HepG2 (cell line): ENCODE measurements around the gene NUDT22. TPM values are rescaled to one million over a fixed set of nuclear protein-coding genes. Genes with fewer than 3 reads are reported as not detected.

Source experiments
- ATF1 ChIP-seq: IDR thresholded peaks from 2 replicates; pipeline ENCODE4 v1.6.1; 2016; ENCODE audit warnings: mild to moderate bottlenecking, control low read depth
- CBX2 ChIP-seq, 2 experiments: fragments of 200-600 bp in 1 of 2; sonication (generic); formaldehyde crosslinking in 1 of 2; IDR thresholded peaks; 2 replicates each; pipeline versions ENCODE4 v1.7.0 to v1.8.1; 2018 to 2022; ENCODE audit warnings: low read depth in 2 of 2, low read length in 1 of 2, mild to moderate bottlenecking in 1 of 2, missing genetic modification reagents in 1 of 2
- HOXD1 ChIP-seq: sonication (generic); formaldehyde crosslinking; IDR thresholded peaks from 2 replicates; pipeline ENCODE4 v1.5.0; 2020; ENCODE audit warnings: missing genetic modification reagents
- KDM1A ChIP-seq: IDR thresholded peaks from 2 replicates; pipeline ENCODE4 v1.6.1; 2016; ENCODE audit warnings: missing compliant biosample characterization
- MIER3 ChIP-seq: IDR thresholded peaks from 2 replicates; pipeline ENCODE4 v1.6.1; 2016; ENCODE audit warnings: missing compliant biosample characterization, borderline replicate concordance
- MTF2 ChIP-seq: sonication (generic); formaldehyde crosslinking; IDR thresholded peaks from 2 replicates; pipeline ENCODE4 v1.5.0; 2020; ENCODE audit warnings: missing genetic modification reagents, borderline replicate concordance
- MYNN ChIP-seq: sonication (generic); formaldehyde crosslinking; IDR thresholded peaks from 2 replicates; pipeline ENCODE4 v1.4.0; 2020; ENCODE audit warnings: mild to moderate bottlenecking, low read depth, missing genetic modification reagents
- POLR2G ChIP-seq: fragments of 200-400 bp; formaldehyde crosslinking; IDR thresholded peaks from 2 replicates; pipeline ENCODE4 v1.6.1; 2018; ENCODE audit warnings: mild to moderate bottlenecking, low read depth, low read length, moderate library complexity
- RBAK ChIP-seq: sonication (generic); formaldehyde crosslinking; IDR thresholded peaks from 2 replicates; pipeline ENCODE4 v1.5.1; 2020; ENCODE audit warnings: mild to moderate bottlenecking, missing genetic modification reagents
- SAFB2 ChIP-seq: sonication (generic); formaldehyde crosslinking; IDR thresholded peaks from 2 replicates; pipeline ENCODE4 v1.5.1; 2020; ENCODE audit warnings: missing genetic modification reagents, low read depth, mild to moderate bottlenecking, borderline replicate concordance
- SALL1 ChIP-seq: sonication (generic); formaldehyde crosslinking; IDR thresholded peaks from 2 replicates; pipeline ENCODE4 v1.8.0; 2022; ENCODE audit warnings: mild to moderate bottlenecking, missing genetic modification reagents
- SMAD3 ChIP-seq: sonication (generic); formaldehyde crosslinking; IDR thresholded peaks from 2 replicates; pipeline ENCODE4 v1.4.0; 2020; ENCODE audit warnings: missing genetic modification reagents
- TAF1 ChIP-seq: sonication (generic); formaldehyde crosslinking; IDR thresholded peaks from 2 replicates; pipeline ENCODE4 v1.4.0; 2020; ENCODE audit warnings: missing genetic modification reagents
- THRA ChIP-seq: sonication (generic); formaldehyde crosslinking; IDR thresholded peaks from 2 replicates; pipeline ENCODE4 v1.4.0; 2020; ENCODE audit warnings: missing genetic modification reagents, borderline replicate concordance
- TMF1 ChIP-seq: sonication (generic); formaldehyde crosslinking; IDR thresholded peaks from 2 replicates; pipeline ENCODE4 v1.8.1; 2022; ENCODE audit warnings: low read depth, missing genetic modification reagents
- ZBTB38 ChIP-seq: sonication (generic); formaldehyde crosslinking; IDR thresholded peaks from 2 replicates; pipeline ENCODE4 v1.5.1; 2020; ENCODE audit warnings: mild to moderate bottlenecking, missing genetic modification reagents
- ZBTB44 ChIP-seq: sonication (generic); formaldehyde crosslinking; IDR thresholded peaks from 2 replicates; pipeline ENCODE4 v1.4.0; 2020; ENCODE audit warnings: missing genetic modification reagents
- ZFAT ChIP-seq: sonication (generic); formaldehyde crosslinking; conservative IDR thresholded peaks from 2 replicates; pipeline ENCODE4 v1.8.1; 2023; ENCODE audit warnings: missing genetic modification reagents, inconsistent platforms
- ZFX ChIP-seq: sonication (generic); formaldehyde crosslinking; IDR thresholded peaks from 2 replicates; pipeline ENCODE4 v1.4.0; 2020; ENCODE audit warnings: mild to moderate bottlenecking, low read depth, missing genetic modification reagents, moderate library complexity
- polyA plus RNA-seq, 8 experiments: library from polyadenylated mRNA; depleted of rRNA in 3 of 8; stranded (reverse) in 7 of 8; unstranded in 1 of 8; fragments of >200 nt; fragmentation: Illumina TruSeq in 4 of 8; extraction: Trizol in 4 of 8; gene quantifications; 2 replicates each; pipeline versions ENCODE4 v1.2.1 to v1.2.3, GENCODE V29; 2011 to 2016; ENCODE audit warnings: low read depth in 4 of 8, missing spikeins in 1 of 8, mixed read lengths in 1 of 8; ENCODE audit not compliant: insufficient read depth in 1 of 8
- total RNA-seq, 5 experiments: library from RNA; depleted of rRNA; stranded (reverse); fragments of >200 nt; fragmentation: Illumina TruSeq; extraction: Trizol; gene quantifications; 2 replicates each; pipeline ENCODE4 v1.2.3, GENCODE V29; 2016; ENCODE audit warnings: low read depth in 1 of 5
- TF ChIP-seq, protein P1 (sequence below): sonication (generic); formaldehyde crosslinking; IDR thresholded peaks from 2 replicates; pipeline ENCODE4 v1.4.0; 2020; ENCODE audit warnings: mild to moderate bottlenecking, missing genetic modification reagents
- TF ChIP-seq, protein P2 (sequence below): sonication (generic); formaldehyde crosslinking; IDR thresholded peaks from 2 replicates; pipeline ENCODE4 v1.5.0; 2020; ENCODE audit warnings: mild to moderate bottlenecking, missing genetic modification reagents, borderline replicate concordance

NUDT22 gene
- total and polyA plus RNA-seq, 2 of the 13 experiments (the other 11 are each of a cell fraction or from before 2014, with no cell fraction given), result 33.5 to 39.8 TPM

- TF ChIP-seq, protein P1, sequence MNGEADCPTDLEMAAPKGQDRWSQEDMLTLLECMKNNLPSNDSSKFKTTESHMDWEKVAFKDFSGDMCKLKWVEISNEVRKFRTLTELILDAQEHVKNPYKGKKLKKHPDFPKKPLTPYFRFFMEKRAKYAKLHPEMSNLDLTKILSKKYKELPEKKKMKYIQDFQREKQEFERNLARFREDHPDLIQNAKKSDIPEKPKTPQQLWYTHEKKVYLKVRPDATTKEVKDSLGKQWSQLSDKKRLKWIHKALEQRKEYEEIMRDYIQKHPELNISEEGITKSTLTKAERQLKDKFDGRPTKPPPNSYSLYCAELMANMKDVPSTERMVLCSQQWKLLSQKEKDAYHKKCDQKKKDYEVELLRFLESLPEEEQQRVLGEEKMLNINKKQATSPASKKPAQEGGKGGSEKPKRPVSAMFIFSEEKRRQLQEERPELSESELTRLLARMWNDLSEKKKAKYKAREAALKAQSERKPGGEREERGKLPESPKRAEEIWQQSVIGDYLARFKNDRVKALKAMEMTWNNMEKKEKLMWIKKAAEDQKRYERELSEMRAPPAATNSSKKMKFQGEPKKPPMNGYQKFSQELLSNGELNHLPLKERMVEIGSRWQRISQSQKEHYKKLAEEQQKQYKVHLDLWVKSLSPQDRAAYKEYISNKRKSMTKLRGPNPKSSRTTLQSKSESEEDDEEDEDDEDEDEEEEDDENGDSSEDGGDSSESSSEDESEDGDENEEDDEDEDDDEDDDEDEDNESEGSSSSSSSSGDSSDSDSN (CRISPR knock-in tag), result peak; percentile 13; the same call in 1 of the 2 replicates
- TF ChIP-seq MTF2 (CRISPR knock-in tag) (no peak), ZBTB44 (CRISPR knock-in tag) (no peak), MYNN (CRISPR knock-in tag) (no peak), POLR2G (no peak; the same call in 1 of the 2 replicates), ZFX (peak; percentile 81), CBX2 (IDR thresholded peaks at IDR 0.05; ENCODE audit: low read depth, low read length) (no peak), CBX2 (CRISPR knock-in tag; IDR thresholded peaks at IDR 0.05; ENCODE audit: low read depth) (no peak), ATF1 (CRISPR knock-in tag) (no peak), SALL1 (no peak), MIER3 (CRISPR knock-in tag) (no peak), THRA (CRISPR knock-in tag) (peak; percentile 57; the same call in 1 of the 2 replicates), TMF1 (0 out of 2 replicates have a peak, but pooled peaks have one; percentile 0), ZBTB38 (CRISPR knock-in tag) (no peak), KDM1A (CRISPR knock-in tag) (no peak), SMAD3 (CRISPR knock-in tag) (no peak), HOXD1 (no peak), SAFB2 (CRISPR knock-in tag) (no peak), ZFAT (CRISPR knock-in tag) (no peak), TAF1 (CRISPR knock-in tag) (no peak), RBAK (CRISPR knock-in tag) (no peak)
- TF ChIP-seq, protein P2, sequence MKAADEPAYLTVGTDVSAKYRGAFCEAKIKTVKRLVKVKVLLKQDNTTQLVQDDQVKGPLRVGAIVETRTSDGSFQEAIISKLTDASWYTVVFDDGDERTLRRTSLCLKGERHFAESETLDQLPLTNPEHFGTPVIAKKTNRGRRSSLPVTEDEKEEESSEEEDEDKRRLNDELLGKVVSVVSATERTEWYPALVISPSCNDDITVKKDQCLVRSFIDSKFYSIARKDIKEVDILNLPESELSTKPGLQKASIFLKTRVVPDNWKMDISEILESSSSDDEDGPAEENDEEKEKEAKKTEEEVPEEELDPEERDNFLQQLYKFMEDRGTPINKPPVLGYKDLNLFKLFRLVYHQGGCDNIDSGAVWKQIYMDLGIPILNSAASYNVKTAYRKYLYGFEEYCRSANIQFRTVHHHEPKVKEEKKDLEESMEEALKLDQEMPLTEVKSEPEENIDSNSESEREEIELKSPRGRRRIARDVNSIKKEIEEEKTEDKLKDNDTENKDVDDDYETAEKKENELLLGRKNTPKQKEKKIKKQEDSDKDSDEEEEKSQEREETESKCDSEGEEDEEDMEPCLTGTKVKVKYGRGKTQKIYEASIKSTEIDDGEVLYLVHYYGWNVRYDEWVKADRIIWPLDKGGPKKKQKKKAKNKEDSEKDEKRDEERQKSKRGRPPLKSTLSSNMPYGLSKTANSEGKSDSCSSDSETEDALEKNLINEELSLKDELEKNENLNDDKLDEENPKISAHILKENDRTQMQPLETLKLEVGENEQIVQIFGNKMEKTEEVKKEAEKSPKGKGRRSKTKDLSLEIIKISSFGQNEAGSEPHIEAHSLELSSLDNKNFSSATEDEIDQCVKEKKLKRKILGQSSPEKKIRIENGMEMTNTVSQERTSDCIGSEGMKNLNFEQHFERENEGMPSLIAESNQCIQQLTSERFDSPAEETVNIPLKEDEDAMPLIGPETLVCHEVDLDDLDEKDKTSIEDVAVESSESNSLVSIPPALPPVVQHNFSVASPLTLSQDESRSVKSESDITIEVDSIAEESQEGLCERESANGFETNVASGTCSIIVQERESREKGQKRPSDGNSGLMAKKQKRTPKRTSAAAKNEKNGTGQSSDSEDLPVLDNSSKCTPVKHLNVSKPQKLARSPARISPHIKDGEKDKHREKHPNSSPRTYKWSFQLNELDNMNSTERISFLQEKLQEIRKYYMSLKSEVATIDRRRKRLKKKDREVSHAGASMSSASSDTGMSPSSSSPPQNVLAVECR (CRISPR knock-in tag), result peak; percentile 52; the same call in 1 of the 2 replicates
Measured at GRCh38 chr11:64226507-64227051, 505 bp downstream of the NUDT22 start (continued).
